Bronchial epithelial cell (primary cell): ENCODE results near the gene PLOD2. TPM values are rescaled to one million over a fixed set of nuclear protein-coding genes. Genes with fewer than 3 reads are reported as not detected.

Experiments used
- DNase-seq: peaks from one replicate; pipeline ENCODE4 v3.0.0-alpha.2; 2010; ENCODE audit warnings: low read depth
- FAIRE-seq: peaks from 2 replicates; lab custom pipeline; 2011; peaks lifted over from hg19 to GRCh38; lab: Jason Lieb, UNC
- H3K27me3 ChIP-seq: 2 replicates; pipeline ENCODE4 v1.5.1; 2011; ENCODE audit warnings: low read length; ENCODE audit not compliant: control insufficient read depth, insufficient read depth
- H3K36me3 ChIP-seq: 2 replicates; pipeline ENCODE4 v1.5.1; 2011; ENCODE audit warnings: low read length; ENCODE audit not compliant: control insufficient read depth, insufficient read depth
- H3K4me3 ChIP-seq: 2 replicates; pipeline ENCODE4 v1.5.1; 2011; ENCODE audit warnings: mild to moderate bottlenecking, low read depth, low read length, control low read depth
- total RNA-seq: library from RNA; depleted of rRNA; stranded (reverse); fragments of >200 nt; gene quantifications from 2 replicates; pipeline ENCODE4 v1.2.1, GENCODE V29; 2014
- TF ChIP-seq, protein P1 (sequence below): IDR thresholded peaks from 2 replicates; pipeline ENCODE4 v1.5.1; 2011; ENCODE audit warnings: mild to moderate bottlenecking, moderate library complexity, low read length, control low read depth, inconsistent platforms; ENCODE audit not compliant: insufficient read depth, severe bottlenecking

The PLOD2 gene
- total RNA-seq, 1 donor from 2014 or later, result 36.6 TPM

GRCh38 chr3:146093896-146094295 is 67.1 kb downstream of the PLOD2 start:
- no peak overlapping the region for H3K4me3 ChIP-seq
- no peak for DNase-seq
- no peak for FAIRE-seq
- no peaks in the 10 kb centered on the region for H3K27me3 ChIP-seq
- peaks cover 2% of the 10 kb centered on the region for H3K36me3 ChIP-seq
- TF ChIP-seq, protein P1, sequence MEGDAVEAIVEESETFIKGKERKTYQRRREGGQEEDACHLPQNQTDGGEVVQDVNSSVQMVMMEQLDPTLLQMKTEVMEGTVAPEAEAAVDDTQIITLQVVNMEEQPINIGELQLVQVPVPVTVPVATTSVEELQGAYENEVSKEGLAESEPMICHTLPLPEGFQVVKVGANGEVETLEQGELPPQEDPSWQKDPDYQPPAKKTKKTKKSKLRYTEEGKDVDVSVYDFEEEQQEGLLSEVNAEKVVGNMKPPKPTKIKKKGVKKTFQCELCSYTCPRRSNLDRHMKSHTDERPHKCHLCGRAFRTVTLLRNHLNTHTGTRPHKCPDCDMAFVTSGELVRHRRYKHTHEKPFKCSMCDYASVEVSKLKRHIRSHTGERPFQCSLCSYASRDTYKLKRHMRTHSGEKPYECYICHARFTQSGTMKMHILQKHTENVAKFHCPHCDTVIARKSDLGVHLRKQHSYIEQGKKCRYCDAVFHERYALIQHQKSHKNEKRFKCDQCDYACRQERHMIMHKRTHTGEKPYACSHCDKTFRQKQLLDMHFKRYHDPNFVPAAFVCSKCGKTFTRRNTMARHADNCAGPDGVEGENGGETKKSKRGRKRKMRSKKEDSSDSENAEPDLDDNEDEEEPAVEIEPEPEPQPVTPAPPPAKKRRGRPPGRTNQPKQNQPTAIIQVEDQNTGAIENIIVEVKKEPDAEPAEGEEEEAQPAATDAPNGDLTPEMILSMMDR, result no peak

DNA sequence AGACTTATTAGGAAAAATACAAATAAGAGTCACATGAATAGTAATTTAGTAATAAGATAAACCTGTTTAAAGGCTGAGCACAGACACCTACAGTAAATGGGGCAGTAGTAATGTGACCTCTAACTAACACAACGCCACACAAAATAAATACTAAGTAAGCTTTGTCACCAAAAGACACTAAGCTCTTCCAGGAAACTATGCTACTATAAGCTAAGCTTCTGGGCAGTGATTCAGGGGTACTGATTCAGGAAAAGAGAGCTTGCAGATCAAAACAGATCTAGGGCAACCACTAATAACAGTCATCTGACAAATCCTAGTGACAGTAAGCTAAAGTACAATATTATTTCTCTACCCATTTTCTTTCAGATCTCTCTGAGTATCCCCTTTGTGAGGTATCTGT is 68.8 kb downstream of the PLOD2 start:
- TF ChIP-seq, protein P1, result no peak

GRCh38 chr3:146091397-146091796 is 69.6 kb downstream of the PLOD2 start:
- TF ChIP-seq, protein P1, result no peak
- H3K36me3 ChIP-seq, result peaks cover 1% of the 10 kb centered on the region
- no peak overlapping the region for H3K4me3 ChIP-seq
- FAIRE-seq, result no peak
- H3K27me3 ChIP-seq, result no peaks in the 10 kb centered on the region
- DNase-seq, result no peak

More for the DNA sequence above, 68.8 kb downstream of the PLOD2 start:
- no peak overlapping the region for H3K4me3 ChIP-seq
- DNase-seq, result peak; percentile 31
- no peaks in the 10 kb centered on the region for H3K27me3 ChIP-seq
- H3K36me3 ChIP-seq, result peaks cover 1% of the 10 kb centered on the region
- no peak for FAIRE-seq

DNA sequence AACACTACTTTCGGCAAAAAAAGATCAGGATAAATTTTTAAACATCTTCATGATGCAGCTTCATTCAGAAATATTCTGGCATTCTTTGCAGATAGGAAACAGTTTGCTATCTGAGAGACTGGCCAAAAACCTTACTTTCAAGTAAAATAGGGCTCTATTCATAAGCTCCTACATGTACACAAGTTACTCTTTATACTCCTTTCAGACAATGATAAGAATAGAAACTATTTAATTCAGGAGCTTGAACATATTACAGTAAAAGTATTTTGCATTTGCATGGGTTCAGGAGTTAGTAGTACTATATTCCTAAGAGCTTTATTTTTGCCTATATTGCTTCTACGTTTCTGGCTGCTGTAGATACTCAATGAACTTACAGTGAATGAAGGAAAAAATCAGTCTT is 70.5 kb downstream of the PLOD2 start:
- Histone ChIP-seq H3K4me3 (no peak overlapping the region), H3K27me3 (no peaks in the 10 kb centered on the region), H3K36me3 (peaks cover 1% of the 10 kb centered on the region)
- TF ChIP-seq, protein P1, result no peak
- DNase-seq (no peak), FAIRE-seq (no peak)

DNA sequence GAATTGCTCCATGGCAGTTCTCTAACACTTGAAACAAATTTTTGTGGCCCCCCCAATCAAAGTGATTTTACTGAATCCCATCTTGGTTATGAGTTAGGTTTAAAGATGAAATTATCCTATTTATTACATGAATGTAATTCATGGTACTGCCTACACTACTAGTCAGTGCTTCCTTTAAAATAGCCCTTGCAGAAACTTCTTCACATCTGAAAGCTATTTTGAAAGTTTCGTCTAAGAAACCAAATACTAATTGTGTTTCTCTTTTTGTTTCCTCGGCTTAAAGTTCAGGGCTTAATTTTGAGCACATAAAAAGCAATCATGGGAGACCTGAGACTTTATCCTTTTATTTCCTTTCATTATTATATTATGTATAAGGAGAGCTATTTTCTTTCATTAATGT is 72.1 kb downstream of the PLOD2 start:
- TF ChIP-seq, protein P1, result no peak
- Histone ChIP-seq H3K4me3 (no peak overlapping the region), H3K27me3 (no peaks in the 10 kb centered on the region), H3K36me3 (peaks cover 1% of the 10 kb centered on the region)
- no peak for FAIRE-seq
- DNase-seq, result no peak

- Histone ChIP-seq H3K36me3 (peaks cover 1% of the 10 kb centered on the region), H3K4me3 (no peak overlapping the region), H3K27me3 (no peaks in the 10 kb centered on the region)
- DNase-seq (no peak), FAIRE-seq (no peak)
- TF ChIP-seq, protein P1, result no peak
These were observed 73.9 kb downstream of the PLOD2 start for GRCh38 chr3:146087116-146087515.
